HFF-Myc (cell line): ENCODE data around the gene PPM1D.

ENCODE experiments used
- DNase-seq: peaks from one replicate; pipeline ENCODE4 v3.0.0-alpha.2; 2011; ENCODE audit warnings: low read depth; ENCODE audit errors: extremely low read depth
- H3K4me3 ChIP-seq: replicated peaks from 2 replicates; pipeline ENCODE4 v1.5.1; 2011; ENCODE audit warnings: low read depth, mild to moderate bottlenecking, control low read depth, low read length
- TF ChIP-seq, protein P1 (sequence below): IDR thresholded peaks from 2 replicates; pipeline ENCODE4 v1.5.1; 2012; ENCODE audit warnings: mild to moderate bottlenecking, low read depth, low read length, control low read depth; ENCODE audit errors: missing control alignments

PPM1D gene

DNA sequence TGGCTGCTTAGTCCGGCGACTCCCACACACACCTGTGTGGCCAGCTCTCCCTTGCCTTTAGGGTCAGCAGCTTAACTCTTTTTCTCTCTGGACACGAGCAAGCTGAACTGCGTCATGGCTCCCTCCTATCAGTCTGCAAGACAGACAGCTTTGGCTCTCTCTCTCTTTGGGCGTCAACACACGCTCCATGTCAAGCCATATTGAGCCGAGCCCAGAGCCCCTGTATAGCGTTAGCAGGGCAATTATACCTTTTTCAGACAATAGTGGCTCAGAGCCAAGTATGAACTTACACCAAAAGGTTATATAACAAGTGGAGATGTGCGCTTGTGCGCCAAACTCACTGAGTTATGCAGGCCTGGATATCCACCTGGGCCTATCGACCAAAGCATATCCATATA lies 39.1 kb upstream of the PPM1D start:
- TF ChIP-seq, protein P1, sequence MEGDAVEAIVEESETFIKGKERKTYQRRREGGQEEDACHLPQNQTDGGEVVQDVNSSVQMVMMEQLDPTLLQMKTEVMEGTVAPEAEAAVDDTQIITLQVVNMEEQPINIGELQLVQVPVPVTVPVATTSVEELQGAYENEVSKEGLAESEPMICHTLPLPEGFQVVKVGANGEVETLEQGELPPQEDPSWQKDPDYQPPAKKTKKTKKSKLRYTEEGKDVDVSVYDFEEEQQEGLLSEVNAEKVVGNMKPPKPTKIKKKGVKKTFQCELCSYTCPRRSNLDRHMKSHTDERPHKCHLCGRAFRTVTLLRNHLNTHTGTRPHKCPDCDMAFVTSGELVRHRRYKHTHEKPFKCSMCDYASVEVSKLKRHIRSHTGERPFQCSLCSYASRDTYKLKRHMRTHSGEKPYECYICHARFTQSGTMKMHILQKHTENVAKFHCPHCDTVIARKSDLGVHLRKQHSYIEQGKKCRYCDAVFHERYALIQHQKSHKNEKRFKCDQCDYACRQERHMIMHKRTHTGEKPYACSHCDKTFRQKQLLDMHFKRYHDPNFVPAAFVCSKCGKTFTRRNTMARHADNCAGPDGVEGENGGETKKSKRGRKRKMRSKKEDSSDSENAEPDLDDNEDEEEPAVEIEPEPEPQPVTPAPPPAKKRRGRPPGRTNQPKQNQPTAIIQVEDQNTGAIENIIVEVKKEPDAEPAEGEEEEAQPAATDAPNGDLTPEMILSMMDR: no peak
- DNase-seq: no peak
- no peak overlapping the region for H3K4me3 ChIP-seq

DNA sequence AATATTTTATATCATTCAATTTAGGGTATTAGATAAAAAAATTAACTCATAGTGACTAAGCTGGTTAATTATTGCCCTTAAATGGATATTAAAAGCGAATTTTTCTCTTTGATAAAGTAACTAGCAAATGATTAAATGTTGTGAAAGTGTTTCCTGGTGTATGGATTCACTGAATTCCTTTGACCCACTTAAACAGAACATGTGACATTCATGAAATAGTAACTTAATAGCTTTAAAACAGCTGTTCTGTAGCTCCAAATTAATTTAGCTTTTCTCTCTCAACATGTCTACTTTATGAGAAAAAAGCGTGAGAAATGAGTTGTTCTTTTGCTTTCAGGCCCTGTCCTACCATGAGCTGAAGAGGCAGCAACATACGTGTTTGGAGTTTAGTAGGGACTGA lies 37.6 kb upstream of the PPM1D start:
- TF ChIP-seq, protein P1: no peak
- no peak for DNase-seq
- no peak overlapping the region for H3K4me3 ChIP-seq

DNA sequence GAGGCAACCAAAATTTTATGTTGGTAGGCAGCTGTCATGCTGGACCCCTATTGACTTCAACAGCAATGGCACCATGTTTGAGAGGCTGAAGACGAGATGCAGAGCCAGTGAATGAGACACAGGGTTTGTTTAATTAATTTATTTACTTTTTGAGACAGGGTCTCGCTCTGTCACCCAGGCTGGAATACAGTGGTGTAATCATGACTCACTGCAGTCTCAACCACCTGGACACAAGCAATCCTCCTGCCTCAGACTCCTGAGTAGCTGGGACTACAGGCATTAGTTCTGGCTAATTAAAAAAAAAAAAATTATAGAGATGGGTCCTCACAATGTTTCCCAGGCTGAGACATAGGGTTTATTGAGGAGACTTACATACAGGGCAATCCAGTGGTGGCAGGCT lies 36.2 kb upstream of the PPM1D start:
- TF ChIP-seq, protein P1: no peak
- DNase-seq: no peak
- H3K4me3 ChIP-seq: no peak overlapping the region

DNA sequence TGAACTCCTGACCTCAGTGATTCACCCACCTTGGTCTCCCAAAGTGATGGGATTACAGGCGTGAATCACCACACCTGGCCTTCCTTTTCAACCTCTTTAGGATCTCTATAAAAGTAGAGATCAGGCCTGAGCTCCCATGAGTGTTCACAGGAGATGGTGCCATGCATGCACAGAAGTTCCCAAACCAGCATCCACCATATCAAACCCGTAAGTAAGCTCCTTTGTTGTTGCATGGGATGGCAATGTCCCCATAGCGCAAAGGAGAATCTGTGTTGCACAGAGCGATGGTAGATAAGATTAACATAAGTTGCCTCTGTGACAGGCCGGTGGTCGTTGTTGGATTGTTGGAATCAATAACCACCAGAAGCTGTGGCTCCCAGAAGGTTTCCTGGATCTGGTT lies 34.8 kb upstream of the PPM1D start:
- DNase-seq: no peak
- TF ChIP-seq, protein P1: no peak
- H3K4me3 ChIP-seq: no peak overlapping the region

DNA sequence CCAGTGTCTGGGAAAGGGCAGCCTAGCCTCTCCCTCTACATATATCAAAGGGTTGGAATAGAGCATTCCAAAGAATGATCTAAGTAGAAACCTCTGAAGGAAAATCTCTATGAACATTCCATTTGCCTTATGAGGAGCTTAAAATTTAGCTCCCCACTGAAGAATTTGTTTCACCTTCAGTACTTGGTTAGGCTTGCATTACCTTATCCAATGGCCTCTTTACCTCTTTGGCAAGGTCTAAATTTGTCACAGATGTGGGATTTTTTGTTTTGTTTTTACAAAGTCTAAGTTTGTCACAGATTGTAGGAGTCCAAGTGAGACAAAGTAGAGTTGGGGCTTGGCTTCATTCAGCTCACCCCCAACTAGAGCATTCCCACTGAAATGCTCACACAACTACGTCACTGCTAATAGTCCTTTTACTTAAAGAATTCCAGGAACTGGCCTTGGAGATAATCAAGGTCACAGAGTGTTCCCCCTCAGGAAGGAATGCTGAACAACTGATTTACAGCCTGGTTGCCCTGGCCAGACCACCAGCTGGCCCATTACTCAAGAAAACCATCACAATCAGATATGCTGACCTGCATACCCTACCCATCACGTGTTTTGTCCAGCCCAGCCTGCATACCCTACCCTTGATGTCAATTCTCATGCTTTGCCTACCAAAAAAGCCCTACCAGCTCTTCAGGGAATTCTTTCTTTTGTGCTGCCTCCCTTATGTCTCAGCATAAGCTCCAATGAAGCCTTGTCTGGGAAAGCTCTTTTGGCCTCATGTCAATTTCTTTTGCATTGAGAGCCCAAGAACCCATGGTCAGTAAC lies 26.5 kb upstream of the PPM1D start:
- no peak for DNase-seq
- H3K4me3 ChIP-seq: no peak overlapping the region
- TF ChIP-seq, protein P1: no peak

DNA sequence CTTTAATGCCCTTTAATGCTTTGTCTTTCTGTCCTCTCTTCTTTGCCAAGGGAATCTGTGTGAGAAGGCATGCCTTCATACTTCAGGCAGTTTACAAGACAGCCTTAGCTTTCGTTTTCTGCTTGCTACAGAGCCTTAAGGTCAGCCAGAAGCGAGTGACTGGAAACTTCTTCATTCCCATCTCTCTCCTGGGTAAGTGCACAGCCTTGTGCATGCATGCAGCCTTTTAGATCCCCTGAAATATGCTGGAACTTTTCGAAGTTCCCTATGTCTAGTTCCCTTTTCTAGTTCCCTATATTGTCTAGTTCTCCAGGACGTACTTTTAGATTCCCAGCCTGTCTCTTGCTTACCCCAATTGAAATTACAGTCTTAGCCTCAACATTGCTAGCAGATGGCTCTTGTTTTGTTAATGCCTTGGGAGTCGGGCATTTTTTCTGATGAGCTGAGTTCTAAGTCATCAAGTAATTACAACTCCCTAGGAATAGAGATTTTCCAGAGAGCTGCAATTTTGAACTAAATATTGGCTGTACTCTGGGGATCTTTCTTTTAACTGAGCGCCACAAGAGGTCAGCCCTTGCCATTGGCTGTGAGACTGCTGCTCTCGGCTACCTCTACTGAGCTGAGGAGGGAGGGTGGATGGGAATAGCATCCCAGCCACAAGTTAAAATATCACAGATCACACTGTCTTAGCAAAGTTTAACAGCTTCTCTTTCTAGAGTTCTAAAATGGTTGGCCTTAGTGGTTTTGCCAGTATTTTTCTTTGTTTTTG lies 22.7 kb upstream of the PPM1D start:
- TF ChIP-seq, protein P1: peak; percentile 25
- DNase-seq: no peak
- peak overlapping the region; percentile 30 for H3K4me3 ChIP-seq
